K562 (cell line): Measurements from ENCODE around the gene JAG2. TPM values are rescaled to one million over a fixed set of nuclear protein-coding genes. Genes with fewer than 3 reads are reported as not detected.

Experiments used
- ATAC-seq: fragments of 200-7000 bp; cut with Tn5 transposase; 3 replicates; pipeline ENCODE4 v1.9.1; 2020; ENCODE audit warnings: moderate library complexity
- BruUV-seq: library from RNA; stranded (reverse); fragments of 400-500 nt; replicated peaks from 2 replicates; lab custom pipeline; 2021; lab: Mats Ljungman, UMichigan
- CTCF ChIA-PET: fragments of 300-600 bp; formaldehyde crosslinking; extraction: SDS; loops from one replicate; lab custom pipeline; 2021; ENCODE audit warnings: low intra/inter-chr PET ratio; lab: Yijun Ruan, JAX
- POLR2A ChIA-PET: fragments of 300-600, 350-650 bp; sonication (Branson Sonifier 250); formaldehyde crosslinking; extraction: SDS; loops from one replicate; lab custom pipeline; 2021; ENCODE audit warnings: antibody characterized with exemption, inconsistent platforms; lab: Yijun Ruan, JAX
- DNase-seq, 4 experiments: peaks; one replicate each; pipeline versions ENCODE4 v3.0.0 to v3.0.0-alpha.2; 2011 to 2018; ENCODE audit warnings: low spot score in 3 of 4, mixed read lengths in 3 of 4; ENCODE audit errors: extremely low read depth in 1 of 4
- FAIRE-seq: peaks from 2 replicates; lab custom pipeline; 2011; peaks lifted over from hg19 to GRCh38; lab: Jason Lieb, UNC
- H2AFZ ChIP-seq: 2 replicates; pipeline ENCODE4 v1.6.0; 2011; ENCODE audit warnings: low read depth, low read length, control low read depth, inconsistent platforms
- H3K27ac ChIP-seq: fragments of 200-600 bp; 3 replicates; pipeline ENCODE4 v1.8.0; 2011; ENCODE audit warnings: low read depth, mild to moderate bottlenecking, control low read depth, inconsistent platforms, low read length, moderate library complexity, mixed read lengths; ENCODE audit errors: extremely low read depth
- H3K27me3 ChIP-seq, 2 experiments: fragments of 300-600 bp in 1 of 2; 2 replicates in 1 of 2; 3 replicates in 1 of 2; pipeline versions ENCODE4 v1.6.0 to v1.8.0; 2011; ENCODE audit warnings: inconsistent platforms in 2 of 2, low read length in 2 of 2, mild to moderate bottlenecking in 1 of 2, mixed read lengths in 1 of 2, moderate library complexity in 1 of 2; ENCODE audit not compliant: control insufficient read depth in 2 of 2, insufficient read depth in 2 of 2
- H3K36me3 ChIP-seq: fragments of 300-600 bp; 3 replicates; pipeline ENCODE4 v1.8.0; 2011; ENCODE audit warnings: mild to moderate bottlenecking, low read length, inconsistent platforms; ENCODE audit not compliant: control insufficient read depth, insufficient read depth
- H3K4me1 ChIP-seq, 2 experiments: fragments of 200-600 bp in 1 of 2; replicated peaks in 1 of 2; 2 replicates in 1 of 2; 3 replicates in 1 of 2; pipeline versions ENCODE4 v1.5.1 to v1.8.0; 2011; ENCODE audit warnings: inconsistent platforms in 2 of 2, low read length in 2 of 2, mild to moderate bottlenecking in 1 of 2, mixed read lengths in 1 of 2, moderate library complexity in 1 of 2; ENCODE audit not compliant: control insufficient read depth in 2 of 2, insufficient read depth in 2 of 2
- H3K4me2 ChIP-seq: 2 replicates; pipeline ENCODE4 v1.6.1; 2011; ENCODE audit warnings: low read length, control low read depth, inconsistent platforms, mixed read lengths; ENCODE audit not compliant: insufficient read depth
- H3K4me3 ChIP-seq: fragments of 200-600 bp; sonication (generic), shearing (Covaris generic); 2 replicates; pipeline ENCODE4 v1.5.1; 2016; ENCODE audit warnings: control low read depth, inconsistent platforms
- H3K79me2 ChIP-seq: fragments of 200-600 bp; 3 replicates; pipeline ENCODE4 v1.8.0; 2011; ENCODE audit warnings: low read length, inconsistent platforms; ENCODE audit not compliant: control insufficient read depth, insufficient read depth
- H3K9ac ChIP-seq, 2 experiments: 2 replicates each; pipeline versions ENCODE4 v1.6.0 to v1.6.1; 2011; ENCODE audit warnings: low read depth in 2 of 2, low read length in 2 of 2, control low read depth in 1 of 2, inconsistent platforms in 1 of 2, mild to moderate bottlenecking in 1 of 2, mixed read lengths in 1 of 2; ENCODE audit not compliant: insufficient read depth in 1 of 2
- H3K9me1 ChIP-seq: one replicate; pipeline ENCODE4 v1.6.0; 2011; ENCODE audit warnings: inconsistent platforms, mild to moderate bottlenecking, low read length, moderate library complexity; ENCODE audit not compliant: control insufficient read depth, insufficient read depth
- H3K9me3 ChIP-seq: replicated peaks from 2 replicates; pipeline ENCODE4 v1.5.1; 2011; ENCODE audit warnings: low read depth, low read length, inconsistent platforms; ENCODE audit not compliant: control insufficient read depth, insufficient read depth
- H4K20me1 ChIP-seq: replicated peaks from 2 replicates; pipeline ENCODE4 v1.6.1; 2011; ENCODE audit warnings: low read length, inconsistent platforms, mixed read lengths; ENCODE audit not compliant: control insufficient read depth, insufficient read depth
- CEBPB ChIP-seq: fragments of 450-650 bp; IDR thresholded peaks from 2 replicates; pipeline ENCODE4 v1.6.1; 2016; ENCODE audit warnings: missing genetic modification characterization, missing compliant biosample characterization
- WHSC1 ChIP-seq: IDR thresholded peaks from one replicate; pipeline ENCODE4 v1.6.1; 2012; ENCODE audit warnings: low read length, control low read depth, inconsistent platforms
- ZKSCAN1 ChIP-seq: fragments of 150-350 bp; IDR thresholded peaks from 2 replicates; pipeline ENCODE4 v1.6.1; 2016; ENCODE audit warnings: low read depth, low read length
- WGBS: fragments of 100-300 bp; shearing (Covaris generic); methylation state at CpG from one replicate; pipeline ENCODE4 v1.1.6; 2016; ENCODE audit warnings: low coverage, mixed read lengths; ENCODE audit not compliant: insufficient coverage; ENCODE audit errors: missing lambda C conversion rate; 5-methylcytosine and 5-hydroxymethylcytosine counted together
- in situ Hi-C: fragments of 300-500 bp; cut with MboI; formaldehyde crosslinking; loops from 4 replicates; pipeline ENCODE4 v1.15.0; 2018; ENCODE audit warnings: inconsistent platforms, mixed read lengths
- intact Hi-C: fragments of 100-400 bp; cut with micrococcal nuclease; formaldehyde crosslinking; loops from 2 replicates; pipeline ENCODE4 v1.14.2; 2022
- polyA plus RNA-seq, 8 experiments: library from polyadenylated mRNA; depleted of rRNA in 4 of 8; stranded (reverse) in 5 of 8; unstranded in 3 of 8; fragments of >200 nt; fragmentation: Nextera tagmentation in 2 of 8; fragmentation: Illumina TruSeq in 1 of 8; extraction: Ambion mirVana in 2 of 8; extraction: Trizol in 1 of 8; gene quantifications; 2 replicates each; pipeline versions ENCODE4 v1.2.1 to v1.2.3, GENCODE V29; 2011 to 2014; ENCODE audit warnings: inconsistent platforms in 1 of 8, missing spikeins in 1 of 8
- total RNA-seq, 7 experiments: library from RNA; depleted of rRNA in 6 of 7; stranded (reverse); fragments of >200 nt in 6 of 7; fragmentation: Illumina TruSeq in 2 of 7; extraction: Trizol in 2 of 7; gene quantifications; 2 replicates each; pipeline versions ENCODE4 v1.2.1 to v1.2.3, GENCODE V29; 2011 to 2021; ENCODE audit warnings: low replicate concordance in 1 of 7
- TF ChIP-seq, protein P1 (sequence below): fragments of 450-650 bp; formaldehyde crosslinking; IDR thresholded peaks from 2 replicates; pipeline ENCODE4 v1.4.0; 2022; ENCODE audit warnings: missing genetic modification characterization

Gene JAG2
- total and polyA plus RNA-seq, 9 of the 15 experiments (the other 6 are each of a cell fraction or from before 2014, with no cell fraction given) = 0.25 to 48.4 (median 8.6) TPM

DNA sequence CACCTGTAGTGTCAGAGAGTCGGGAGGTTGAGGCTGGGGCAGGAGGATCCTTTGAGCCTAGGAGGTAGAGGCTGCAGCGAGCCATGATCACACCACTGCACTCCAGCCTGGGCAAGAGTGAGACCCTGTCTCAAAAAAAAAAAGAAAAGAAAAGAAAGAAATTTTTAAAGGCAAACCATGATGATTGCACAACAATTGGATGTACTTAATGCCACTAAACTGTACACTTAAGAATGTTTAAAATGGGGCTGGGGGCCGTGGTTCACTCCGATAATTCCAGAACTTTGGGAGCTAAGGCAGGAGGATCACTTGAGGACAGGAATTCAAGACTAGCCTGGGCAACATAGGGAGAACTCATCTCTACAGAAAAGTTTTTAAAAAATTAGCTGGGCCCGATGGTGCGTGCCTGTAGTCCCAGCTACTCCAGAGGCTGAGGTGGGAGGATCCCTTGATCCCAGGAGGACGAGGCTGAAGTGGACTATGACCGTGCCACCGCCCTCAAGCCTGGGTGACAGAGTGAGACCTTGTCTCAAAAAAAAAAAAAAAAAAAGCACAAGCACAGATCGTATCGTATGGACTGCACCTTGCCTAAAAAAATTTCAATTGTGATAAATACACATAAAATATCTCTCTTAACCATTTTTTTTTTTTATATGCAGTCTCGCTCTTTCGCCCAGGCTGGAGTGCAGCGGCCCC, 32.7 kb downstream of the JAG2 start:
- ATAC-seq = no peak
- Histone ChIP-seq H3K27me3 (peaks cover 0 to 4% of the 10 kb centered on the region in 2 experiments; a peak in 1 of 5 replicates), H3K9me3 (no peaks in the 10 kb centered on the region), H3K9ac (no peak overlapping the region), H3K4me2 (no peak overlapping the region), H4K20me1 (no peaks in the 10 kb centered on the region), H3K79me2 (no peaks in the 10 kb centered on the region), H3K4me1 (peaks cover 0 to 25% of the 10 kb centered on the region in 2 experiments; a peak in 2 of 5 replicates), H3K36me3 (peaks cover under 1% of the 10 kb centered on the region; the same call in 1 of the 3 replicates), H2AFZ (no peak overlapping the region), H3K27ac (no peak overlapping the region), H3K4me3 (no peak overlapping the region), H3K9me1 (no peaks in the 10 kb centered on the region)
- in situ Hi-C loops (no loop called here), intact Hi-C loops (no loop called here)
- ChIA-PET CTCF (no interaction called here), POLR2A (interaction anchor here (0.8 kb wide), 1 partner anchor 18 kb away, joined by 4 read pairs; no protein-coding TSS in a partner anchor)
- BruUV-seq = no TSS peak
- 40% methylated on average over 7 of the region's 14 CpGs for WGBS
- TF ChIP-seq, protein P1, sequence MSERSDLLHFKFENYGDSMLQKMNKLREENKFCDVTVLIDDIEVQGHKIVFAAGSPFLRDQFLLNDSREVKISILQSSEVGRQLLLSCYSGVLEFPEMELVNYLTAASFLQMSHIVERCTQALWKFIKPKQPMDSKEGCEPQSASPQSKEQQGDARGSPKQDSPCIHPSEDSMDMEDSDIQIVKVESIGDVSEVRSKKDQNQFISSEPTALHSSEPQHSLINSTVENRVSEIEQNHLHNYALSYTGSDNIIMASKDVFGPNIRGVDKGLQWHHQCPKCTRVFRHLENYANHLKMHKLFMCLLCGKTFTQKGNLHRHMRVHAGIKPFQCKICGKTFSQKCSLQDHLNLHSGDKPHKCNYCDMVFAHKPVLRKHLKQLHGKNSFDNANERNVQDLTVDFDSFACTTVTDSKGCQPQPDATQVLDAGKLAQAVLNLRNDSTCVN (CRISPR knock-in tag) = no peak
- TF ChIP-seq WHSC1 (no peak), ZKSCAN1 (no peak), CEBPB (tag) (0 out of 2 replicates have a peak, but pooled peaks have one; percentile 38)
- DNase-seq = no peak
- FAIRE-seq = no peak
